ENCODE measurements around the gene PLXNB1. TPM values are rescaled to one million over a fixed set of nuclear protein-coding genes. Genes with fewer than 3 reads are reported as not detected.

PLXNB1 gene
- total and polyA plus RNA-seq, 5 donors, result 49.4 to 84.5 (median 52.7) TPM

DNA sequence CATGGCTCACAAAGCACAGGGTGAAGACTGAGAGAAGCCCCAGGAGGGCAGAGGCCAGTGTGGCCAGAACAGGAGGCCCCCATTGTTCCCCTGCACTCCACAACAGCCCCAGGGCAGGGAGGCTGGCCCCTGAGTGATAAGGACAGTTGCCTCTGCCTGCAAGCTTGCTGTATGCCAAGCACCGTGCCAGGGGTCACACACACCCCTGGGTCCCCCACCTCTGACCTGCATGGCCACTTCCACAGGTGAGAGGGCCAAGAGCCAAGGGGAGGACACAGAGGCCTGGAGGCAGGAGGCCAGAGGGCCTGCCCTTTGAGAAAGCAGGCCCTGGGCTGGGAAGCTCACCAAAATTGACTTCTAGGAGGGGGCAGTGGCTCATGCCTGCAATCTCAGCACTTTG, 40.4 kb upstream of the PLXNB1 start:
- no peak overlapping the region for H3K4me3 ChIP-seq (ENCODE audit: low read length)
- intact Hi-C loops (cut with DNase I), result no loop called here
- 43% methylated on average over 1 of the region's 1 CpG for WGBS

DNA sequence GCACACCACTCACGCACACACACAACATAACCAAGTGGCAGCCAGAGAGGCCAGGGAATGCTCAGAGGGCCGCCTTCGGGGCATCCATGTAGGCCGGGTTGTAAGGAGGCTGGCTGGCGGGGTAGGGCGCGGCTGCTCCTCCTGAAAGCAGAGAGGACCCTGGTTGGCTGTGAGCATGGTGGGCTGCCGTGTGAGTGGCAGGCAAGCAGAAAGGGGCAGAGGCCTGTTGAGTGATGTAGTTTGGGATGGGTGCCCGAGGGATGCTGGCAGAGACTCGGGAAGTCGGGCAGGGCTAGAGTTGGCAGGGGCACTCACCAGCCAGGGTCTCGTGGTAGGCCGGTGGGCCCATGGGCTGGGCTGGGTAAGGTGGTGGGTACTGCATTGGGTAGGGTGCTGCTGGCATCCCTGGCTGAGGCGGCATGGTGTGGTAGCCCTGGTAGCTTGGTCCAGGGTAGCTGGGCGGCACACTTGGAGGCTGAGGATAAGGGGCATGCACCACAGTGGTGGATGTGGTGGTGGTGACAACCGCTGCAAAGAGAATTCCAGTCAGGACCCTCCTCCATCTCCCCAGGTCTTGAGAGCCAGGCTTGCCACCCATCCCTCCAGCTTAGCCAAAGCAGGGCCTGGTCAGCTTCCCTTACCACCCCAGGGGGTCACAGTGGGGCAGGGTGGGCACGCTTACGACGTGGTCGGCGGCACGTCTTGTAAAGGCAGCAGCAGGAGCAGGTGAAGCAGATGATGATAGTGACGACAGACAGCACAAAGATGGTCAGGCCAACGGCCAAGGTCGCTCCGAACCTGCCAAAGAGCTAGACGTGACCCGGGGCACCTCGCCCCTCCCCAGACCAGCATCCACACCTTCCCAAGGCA, 39.4 kb upstream of the PLXNB1 start:
- WGBS, result 77% methylated on average over 29 of the region's 29 CpGs
- intact Hi-C loops (cut with DNase I), result loop anchor here in 3 of 4 donors (5.0 kb wide), 2 partner anchors 33 to 78 kb away; partner anchors contain the start of gene SHISA5 (in 2 of the 3)
- Histone ChIP-seq H3K4me3 (ENCODE audit: low read length) (no peak overlapping the region), H3K4me1 (ENCODE audit: control insufficient read depth, insufficient read depth, low read length) (peaks cover 9% of the 10 kb centered on the region), H3K27ac (ENCODE audit: low read length) (no peak overlapping the region), H3K27me3 (ENCODE audit: control insufficient read depth, insufficient read depth) (no peaks in the 10 kb centered on the region), H3K9me3 (ENCODE audit: control insufficient read depth, low read length) (no peaks in the 10 kb centered on the region)
- DNase-seq (peak in 1 of 3 donors; percentile 58), ATAC-seq (no peak)

More for the DNA sequence above, 40.4 kb upstream of the PLXNB1 start:
- ATAC-seq (no peak), DNase-seq (no peak)
- peaks cover 9% of the 10 kb centered on the region for H3K4me1 ChIP-seq (ENCODE audit: control insufficient read depth, insufficient read depth, low read length)
- H3K27ac ChIP-seq (ENCODE audit: low read length), result no peak overlapping the region
- no peaks in the 10 kb centered on the region for H3K9me3 ChIP-seq (ENCODE audit: control insufficient read depth, low read length)
- no peaks in the 10 kb centered on the region for H3K27me3 ChIP-seq (ENCODE audit: control insufficient read depth, insufficient read depth)

DNA sequence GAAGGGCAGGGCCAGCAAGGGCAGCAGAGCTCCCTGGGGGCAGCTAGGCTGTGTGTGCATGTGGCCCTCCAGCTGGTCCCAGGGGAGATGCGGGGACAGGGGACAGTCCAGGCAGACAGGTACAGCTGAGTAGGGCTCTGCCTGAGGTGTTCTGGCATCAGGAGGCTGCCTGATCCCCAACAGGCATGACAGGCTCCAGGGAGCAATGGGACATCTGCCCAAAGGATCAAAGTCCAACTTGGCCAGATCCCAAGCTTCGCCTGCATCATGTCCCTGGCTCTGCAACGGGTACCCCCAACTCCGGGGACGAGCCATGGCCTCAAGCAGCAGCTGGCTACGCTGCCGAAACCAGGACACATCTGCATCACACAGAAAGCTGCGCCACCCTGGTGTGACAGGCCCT, 38.4 kb upstream of the PLXNB1 start:
- Histone ChIP-seq H3K27me3 (ENCODE audit: control insufficient read depth, insufficient read depth) (no peaks in the 10 kb centered on the region), H3K4me1 (ENCODE audit: control insufficient read depth, insufficient read depth, low read length) (peaks cover 8% of the 10 kb centered on the region), H3K27ac (ENCODE audit: low read length) (peak overlapping the region; percentile 15), H3K9me3 (ENCODE audit: control insufficient read depth, low read length) (no peaks in the 10 kb centered on the region), H3K4me3 (ENCODE audit: low read length) (no peak overlapping the region)
- no peak for ATAC-seq
- peak in 1 of 3 donors; percentile 64 for DNase-seq
- 60% methylated on average over 8 of the region's 8 CpGs for WGBS
- intact Hi-C loops (cut with DNase I), result loop anchor here in 3 of 4 donors (5.0 kb wide), 2 partner anchors 34 to 79 kb away; partner anchors contain the start of gene SHISA5 (in 2 of the 3)

DNA sequence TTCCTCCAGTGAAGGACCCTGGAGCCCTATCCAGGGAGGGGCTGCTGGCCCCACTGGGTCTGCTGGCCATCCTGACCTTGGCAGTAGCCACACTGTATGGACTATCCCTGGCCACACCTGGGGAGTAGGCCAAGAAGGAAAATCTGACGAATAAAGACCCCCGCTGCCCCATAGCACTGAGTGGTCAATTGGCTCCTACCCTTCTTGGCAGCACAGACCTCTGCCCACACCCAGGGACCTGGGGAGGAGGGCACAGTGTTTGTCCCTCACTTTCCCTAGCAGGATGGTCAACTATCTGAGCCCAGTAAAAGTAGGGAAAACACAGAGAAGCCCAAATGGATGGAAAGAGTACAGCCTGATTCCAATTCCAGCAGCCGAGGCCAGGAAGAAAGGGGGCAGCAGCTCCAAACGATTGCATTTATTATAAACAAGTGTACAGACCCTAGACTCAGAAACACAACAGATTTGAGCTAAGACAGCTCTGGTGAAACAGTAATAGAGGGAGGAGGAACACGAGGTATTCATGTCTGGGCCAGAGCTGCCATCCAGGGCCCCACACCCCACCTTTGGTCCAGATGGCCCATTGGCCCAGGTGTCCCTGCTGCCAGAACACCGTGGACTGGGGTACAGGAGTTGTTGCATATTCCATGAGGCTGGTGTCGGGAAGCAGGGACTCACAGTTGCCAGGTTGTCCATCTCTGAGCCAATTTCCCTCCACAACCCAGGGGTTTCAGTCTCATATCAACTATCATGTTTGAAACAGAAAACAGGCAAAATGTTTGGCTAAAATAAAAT, 37.8 kb upstream of the PLXNB1 start:
- intact Hi-C loops (cut with DNase I), result loop anchor here in 3 of 4 donors (5.0 kb wide), 2 partner anchors 35 to 80 kb away; partner anchors contain the start of gene SHISA5 (in 2 of the 3)
- WGBS, result 57% methylated on average over 7 of the region's 7 CpGs
- no peaks in the 10 kb centered on the region for H3K27me3 ChIP-seq (ENCODE audit: control insufficient read depth, insufficient read depth)
- H3K27ac ChIP-seq (ENCODE audit: low read length), result peak overlapping the region; percentile 15
- ATAC-seq (no peak), DNase-seq (no peak)
- H3K4me1 ChIP-seq (ENCODE audit: control insufficient read depth, insufficient read depth, low read length), result peaks cover 5% of the 10 kb centered on the region
- no peak overlapping the region for H3K4me3 ChIP-seq (ENCODE audit: low read length)
- no peaks in the 10 kb centered on the region for H3K9me3 ChIP-seq (ENCODE audit: control insufficient read depth, low read length)

DNA sequence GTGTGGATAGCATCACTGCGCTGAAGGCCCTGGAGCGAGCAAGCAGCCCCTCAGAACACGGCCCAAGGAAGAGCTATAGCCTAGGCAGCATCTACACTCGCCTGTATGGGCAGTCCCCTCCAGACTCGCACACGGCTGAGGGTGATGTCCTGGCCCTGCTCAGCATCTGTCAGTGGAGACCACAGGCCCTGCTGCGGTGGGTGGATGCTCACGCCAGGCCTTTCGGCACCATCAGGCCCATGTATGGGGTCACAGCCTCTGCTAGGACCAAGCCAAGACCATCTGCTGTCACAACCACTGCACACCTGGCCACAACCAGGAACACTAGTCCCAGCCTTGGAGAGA, 37.2 kb upstream of the PLXNB1 start:
- WGBS, result 54% methylated on average over 9 of the region's 9 CpGs
- intact Hi-C loops (cut with DNase I), result loop anchor here in 3 of 4 donors (5.0 kb wide), 2 partner anchors 35 to 80 kb away; partner anchors contain the start of gene SHISA5 (in 2 of the 3)
- H3K4me1 ChIP-seq (ENCODE audit: control insufficient read depth, insufficient read depth, low read length), result peaks cover 5% of the 10 kb centered on the region

DNA sequence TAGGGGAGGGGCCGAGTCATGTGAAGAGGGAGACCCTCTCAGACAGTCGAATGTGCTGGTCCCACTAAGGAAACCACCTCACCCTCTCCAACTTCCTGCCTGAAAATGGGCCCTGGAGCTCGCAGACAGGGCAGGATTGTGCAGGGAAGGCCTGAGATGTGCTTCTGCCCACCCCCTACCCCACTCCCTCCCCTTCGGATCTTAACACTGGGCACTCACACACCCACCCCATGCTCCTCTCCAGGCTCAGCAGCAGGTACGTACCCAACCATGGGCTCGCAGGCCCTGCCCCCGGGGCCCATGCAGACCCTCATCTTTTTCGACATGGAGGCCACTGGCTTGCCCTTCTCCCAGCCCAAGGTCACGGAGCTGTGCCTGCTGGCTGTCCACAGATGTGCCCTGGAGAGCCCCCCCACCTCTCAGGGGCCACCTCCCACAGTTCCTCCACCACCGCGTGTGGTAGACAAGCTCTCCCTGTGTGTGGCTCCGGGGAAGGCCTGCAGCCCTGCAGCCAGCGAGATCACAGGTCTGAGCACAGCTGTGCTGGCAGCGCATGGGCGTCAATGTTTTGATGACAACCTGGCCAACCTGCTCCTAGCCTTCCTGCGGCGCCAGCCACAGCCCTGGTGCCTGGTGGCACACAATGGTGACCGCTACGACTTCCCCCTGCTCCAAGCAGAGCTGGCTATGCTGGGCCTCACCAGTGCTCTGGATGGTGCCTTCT, 36.7 kb upstream of the PLXNB1 start:
- H3K9me3 ChIP-seq (ENCODE audit: control insufficient read depth, low read length), result no peaks in the 10 kb centered on the region
- H3K4me1 ChIP-seq (ENCODE audit: control insufficient read depth, insufficient read depth, low read length), result peaks cover 5% of the 10 kb centered on the region
- no peaks in the 10 kb centered on the region for H3K27me3 ChIP-seq (ENCODE audit: control insufficient read depth, insufficient read depth)
- H3K4me3 ChIP-seq (ENCODE audit: low read length), result peak overlapping the region; percentile 54
- intact Hi-C loops (cut with DNase I), result loop anchor here in 3 of 4 donors (5.0 kb wide), 2 partner anchors 36 to 81 kb away; partner anchors contain the start of gene SHISA5 (in 2 of the 3)
- WGBS, result 27% methylated on average over 19 of the region's 19 CpGs
- DNase-seq, result peak; percentile 51 to 71 (median 70)
- peak overlapping the region; percentile 98 for H3K27ac ChIP-seq (ENCODE audit: low read length)
- peak; percentile 2 to 25 for ATAC-seq

More for the DNA sequence above, 37.2 kb upstream of the PLXNB1 start:
- H3K27ac ChIP-seq (ENCODE audit: low read length), result peak overlapping the region; percentile 98
- H3K4me3 ChIP-seq (ENCODE audit: low read length), result peak overlapping the region; percentile 54
- no peak for DNase-seq
- no peak for ATAC-seq
- H3K9me3 ChIP-seq (ENCODE audit: control insufficient read depth, low read length), result no peaks in the 10 kb centered on the region
- H3K27me3 ChIP-seq (ENCODE audit: control insufficient read depth, insufficient read depth), result no peaks in the 10 kb centered on the region

DNA sequence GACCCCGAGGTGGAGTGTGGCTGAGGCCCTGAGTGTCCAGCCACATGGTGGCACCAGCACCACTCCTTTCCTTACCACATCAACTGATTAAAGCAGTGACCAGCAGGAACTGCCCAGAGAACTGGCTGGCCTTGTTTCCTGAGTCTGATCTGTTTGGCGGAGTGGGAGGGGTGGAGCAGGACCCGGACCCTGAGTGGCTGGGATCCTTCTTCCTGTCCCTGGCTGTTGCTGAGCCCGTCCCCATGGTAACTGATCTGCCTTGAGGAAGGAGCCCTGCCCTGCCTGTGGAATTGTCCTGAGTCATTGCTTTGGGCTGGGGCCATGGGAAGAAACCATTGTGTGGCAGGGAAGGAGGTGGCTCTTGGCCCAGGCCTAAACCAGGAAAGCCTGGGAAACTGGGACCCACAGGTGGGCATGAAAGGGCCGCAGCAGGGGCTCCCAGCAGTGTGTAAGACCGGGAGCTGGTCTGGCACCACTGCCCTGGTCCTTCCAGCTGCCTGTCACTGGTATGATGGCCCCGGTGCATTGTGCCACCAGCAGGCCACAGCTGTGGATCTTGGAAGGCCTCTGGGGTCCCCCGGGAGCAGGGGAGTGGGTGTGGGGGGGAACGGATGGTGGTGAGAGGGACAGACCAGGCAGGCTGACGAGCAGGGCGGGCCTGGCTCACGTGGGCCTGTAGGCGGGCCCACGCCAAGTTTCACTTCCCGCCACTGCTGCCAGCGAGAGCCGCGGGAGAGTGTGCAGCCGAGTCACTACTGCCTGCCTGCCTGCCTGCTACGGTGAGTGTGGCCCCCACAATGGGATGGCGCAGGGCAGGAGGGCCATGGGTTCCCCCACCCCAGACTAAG, 35.9 kb upstream of the PLXNB1 start:
- no peaks in the 10 kb centered on the region for H3K9me3 ChIP-seq (ENCODE audit: control insufficient read depth, low read length)
- ATAC-seq (peak; percentile 96), DNase-seq (peak; percentile 98)
- H3K27me3 ChIP-seq (ENCODE audit: control insufficient read depth, insufficient read depth), result no peaks in the 10 kb centered on the region
- intact Hi-C loops (cut with DNase I), result loop anchor here (2.0 to 5.0 kb wide), 4 partner anchors 37 to 83 kb away; partner anchors contain the start of gene SHISA5 (in 2 of the 4)
- H3K4me1 ChIP-seq (ENCODE audit: control insufficient read depth, insufficient read depth, low read length), result peaks cover 5% of the 10 kb centered on the region
- peak overlapping the region; percentile 54 for H3K4me3 ChIP-seq (ENCODE audit: low read length)
- WGBS, result 4% methylated on average over 21 of the region's 21 CpGs
- H3K27ac ChIP-seq (ENCODE audit: low read length), result peak overlapping the region; percentile 98

DNA sequence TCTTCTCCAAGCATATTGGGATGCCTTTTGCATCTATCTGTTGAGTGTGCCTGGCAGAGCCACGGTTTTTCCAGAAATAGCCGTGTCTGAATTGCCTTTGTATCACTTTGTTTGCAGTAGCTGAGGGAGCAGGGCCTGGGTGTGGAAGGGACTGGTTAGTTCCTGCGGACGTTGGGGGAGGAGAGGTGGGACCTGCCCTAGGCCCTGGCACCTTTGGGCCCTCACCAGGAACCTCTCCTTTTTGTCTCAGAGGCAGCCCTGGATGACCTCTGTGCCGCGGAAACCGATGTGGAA, 35.3 kb upstream of the PLXNB1 start:
- 9% methylated on average over 7 of the region's 7 CpGs for WGBS

DNA sequence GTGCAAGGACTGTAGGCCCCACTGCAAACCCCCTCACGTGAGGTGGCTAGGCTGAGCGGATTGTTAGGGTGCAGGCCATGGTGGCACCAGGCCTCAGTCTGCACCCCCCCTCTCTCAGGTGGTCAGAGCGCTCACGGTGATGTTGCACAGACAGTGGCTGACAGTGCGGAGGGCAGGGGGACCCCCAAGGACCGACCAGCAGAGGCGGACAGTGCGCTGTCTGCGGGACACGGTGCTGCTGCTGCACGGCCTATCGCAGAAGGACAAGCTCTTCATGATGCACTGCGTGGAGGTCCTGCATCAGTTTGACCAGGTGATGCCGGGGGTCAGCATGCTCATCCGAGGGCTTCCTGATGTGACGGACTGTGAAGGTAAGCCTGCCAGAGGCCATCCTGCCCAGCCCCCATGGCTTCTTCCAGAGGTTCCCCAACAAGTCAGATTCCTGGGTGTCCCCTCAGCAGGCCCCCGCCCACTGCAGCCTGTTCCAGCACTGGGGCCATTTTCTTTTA, 34.9 kb upstream of the PLXNB1 start:
- 90% methylated on average over 17 of the region's 17 CpGs for WGBS
- no peak overlapping the region for H3K4me3 ChIP-seq (ENCODE audit: low read length)
- H3K27me3 ChIP-seq (ENCODE audit: control insufficient read depth, insufficient read depth), result no peaks in the 10 kb centered on the region
- ATAC-seq (no peak), DNase-seq (peak; percentile 43 to 69 (median 69))
- peaks cover 5% of the 10 kb centered on the region for H3K4me1 ChIP-seq (ENCODE audit: control insufficient read depth, insufficient read depth, low read length)
- intact Hi-C loops (cut with DNase I), result loop anchor here (2.0 to 5.0 kb wide), 4 partner anchors 38 to 84 kb away; partner anchors contain the start of gene SHISA5 (in 2 of the 4)
- no peaks in the 10 kb centered on the region for H3K9me3 ChIP-seq (ENCODE audit: control insufficient read depth, low read length)
- peak overlapping the region; percentile 98 for H3K27ac ChIP-seq (ENCODE audit: low read length)

More for the DNA sequence above, 35.3 kb upstream of the PLXNB1 start:
- no peaks in the 10 kb centered on the region for H3K27me3 ChIP-seq (ENCODE audit: control insufficient read depth, insufficient read depth)
- H3K9me3 ChIP-seq (ENCODE audit: control insufficient read depth, low read length), result no peaks in the 10 kb centered on the region
- peaks cover 5% of the 10 kb centered on the region for H3K4me1 ChIP-seq (ENCODE audit: control insufficient read depth, insufficient read depth, low read length)
- H3K4me3 ChIP-seq (ENCODE audit: low read length), result no peak overlapping the region
- DNase-seq, result no peak
- intact Hi-C loops (cut with DNase I), result loop anchor here (2.0 to 5.0 kb wide), 4 partner anchors 37 to 84 kb away; partner anchors contain the start of gene SHISA5 (in 2 of the 4)
- no peak for ATAC-seq
- peak overlapping the region; percentile 98 for H3K27ac ChIP-seq (ENCODE audit: low read length)

All from right cardiac atrium (tissue), 5 donors.